Thoracic aorta (tissue), 2 donors: ENCODE data around the gene SUN5. TPM values are rescaled to one million over a fixed set of nuclear protein-coding genes. Genes with fewer than 3 reads are reported as not detected.

ENCODE experiments used
- ATAC-seq: fragments of 150-250 bp; one replicate; pipeline ENCODE4 v1.8.0; 2017; ENCODE audit warnings: low read depth; ENCODE audit not compliant: insufficient number of reproducible peaks, low FRiP score
- DNase-seq: peaks from one replicate; pipeline ENCODE4 v3.0.0-alpha.2; 2020; ENCODE audit warnings: low spot score
- H3K27ac ChIP-seq, 2 donors: fragments of 200-600 bp; sonication (generic); 1 replicate in 1 of 2; 2 replicates in 1 of 2; pipeline ENCODE4 v1.5.1; 2016; ENCODE audit warnings: mild to moderate bottlenecking in 2 of 2, moderate library complexity in 2 of 2
- H3K27me3 ChIP-seq: fragments of 200-600 bp; sonication (generic); replicated peaks from 2 replicates; pipeline ENCODE4 v1.6.0; 2016; ENCODE audit warnings: mild to moderate bottlenecking; ENCODE audit not compliant: insufficient read depth
- H3K36me3 ChIP-seq: fragments of 200-600 bp; sonication (generic); one replicate; pipeline ENCODE4 v1.5.1; 2016
- H3K4me1 ChIP-seq, 2 donors: fragments of 200-600 bp; sonication (generic); 1 replicate in 1 of 2; 2 replicates in 1 of 2; pipeline versions ENCODE4 v1.5.1 to v1.6.0; 2016; ENCODE audit warnings: low read depth in 2 of 2, mild to moderate bottlenecking in 1 of 2; ENCODE audit not compliant: control insufficient read depth in 1 of 2
- H3K4me3 ChIP-seq: fragments of 200-600 bp; sonication (generic); 2 replicates; pipeline ENCODE4 v1.5.1; 2016; ENCODE audit warnings: mild to moderate bottlenecking
- H3K9me3 ChIP-seq: fragments of 200-600 bp; sonication (generic); 2 replicates; pipeline ENCODE4 v1.5.1; 2016
- CTCF ChIP-seq: fragments of 200-600 bp; sonication (generic); IDR thresholded peaks from one replicate; pipeline ENCODE4 v1.5.1; 2019; ENCODE audit warnings: antibody characterized with exemption
- total RNA-seq, 2 donors: library from RNA; depleted of rRNA; stranded (reverse); fragments of >200 nt; gene quantifications; one replicate each; pipeline versions ENCODE4 v1.1.0 to v1.2.3, GENCODE V29; 2016

SUN5 gene
- total RNA-seq, 2 donors from 2014 or later: not detected

- Histone ChIP-seq H3K9me3 (no peaks in the 10 kb centered on the region), H3K4me1 (no peaks in the 10 kb centered on the region), H3K4me3 (no peak overlapping the region), H3K27me3 (no peaks in the 10 kb centered on the region), H3K27ac (no peak overlapping the region), H3K36me3 (no peaks in the 10 kb centered on the region)
- no peak for TF ChIP-seq CTCF
- ATAC-seq (no peak), DNase-seq (no peak)
Observed at GRCh38 chr20:32971703-32972161, 32.5 kb downstream of the SUN5 start.

GRCh38 chr20:32970973-32971300 is 33.3 kb downstream of the SUN5 start:
- Histone ChIP-seq H3K27ac (no peak overlapping the region), H3K9me3 (no peaks in the 10 kb centered on the region), H3K4me3 (no peak overlapping the region), H3K36me3 (no peaks in the 10 kb centered on the region), H3K4me1 (no peaks in the 10 kb centered on the region), H3K27me3 (no peaks in the 10 kb centered on the region)
- no peak for ATAC-seq
- DNase-seq: no peak
- TF ChIP-seq CTCF: no peak

- no peak overlapping the region for H3K4me3 ChIP-seq
- H3K27ac ChIP-seq: no peak overlapping the region
- no peaks in the 10 kb centered on the region for H3K27me3 ChIP-seq
- no peak for DNase-seq
- H3K4me1 ChIP-seq: no peaks in the 10 kb centered on the region
- TF ChIP-seq CTCF: no peak
- no peaks in the 10 kb centered on the region for H3K9me3 ChIP-seq
- H3K36me3 ChIP-seq: no peaks in the 10 kb centered on the region
- no peak for ATAC-seq
Observed at GRCh38 chr20:32970115-32970972, 33.9 kb downstream of the SUN5 start.

- Histone ChIP-seq H3K27me3 (no peaks in the 10 kb centered on the region), H3K4me3 (no peak overlapping the region), H3K27ac (no peak overlapping the region), H3K9me3 (no peaks in the 10 kb centered on the region), H3K4me1 (no peaks in the 10 kb centered on the region), H3K36me3 (no peaks in the 10 kb centered on the region)
- TF ChIP-seq CTCF: no peak
- ATAC-seq (no peak), DNase-seq (no peak)
Observed at GRCh38 chr20:32969356-32970114, 34.7 kb downstream of the SUN5 start.

- Histone ChIP-seq H3K4me3 (no peak overlapping the region), H3K36me3 (no peaks in the 10 kb centered on the region), H3K9me3 (no peaks in the 10 kb centered on the region), H3K4me1 (no peaks in the 10 kb centered on the region), H3K27ac (no peak overlapping the region), H3K27me3 (no peaks in the 10 kb centered on the region)
- ATAC-seq (no peak), DNase-seq (no peak)
- no peak for TF ChIP-seq CTCF
Observed at GRCh38 chr20:32968478-32969241, 35.6 kb downstream of the SUN5 start.
